GM12891 (cell line): ENCODE results near the gene CHMP4B.
A peak's percentile ranks its signal among the peaks of the same experiment; 100 is the strongest.

ENCODE experiments used
- DNase-seq: peaks from one replicate; pipeline ENCODE4 v3.0.0; 2011; ENCODE audit warnings: low spot score; ENCODE audit not compliant: insufficient read length
- FAIRE-seq: peaks from 2 replicates; lab custom pipeline; 2011; peaks lifted over from hg19 to GRCh38; lab: Jason Lieb, UNC
- PAX5 ChIP-seq: IDR thresholded peaks from 2 replicates; pipeline ENCODE4 v1.6.1; 2011; ENCODE audit warnings: low read length, moderate library complexity, mild to moderate bottlenecking; ENCODE audit not compliant: insufficient read depth, severe bottlenecking
- POLR2A ChIP-seq: IDR thresholded peaks from 2 replicates; pipeline ENCODE4 v1.6.1; 2011; ENCODE audit warnings: low read depth, low read length, control low read depth
- POLR2AphosphoS5 ChIP-seq: IDR thresholded peaks from 2 replicates; pipeline ENCODE4 v1.6.1; 2011; ENCODE audit warnings: low read depth, low read length, control low read depth
- POU2F2 ChIP-seq: IDR thresholded peaks from 2 replicates; pipeline ENCODE4 v1.6.1; 2011; ENCODE audit warnings: low read depth, mild to moderate bottlenecking, control low read depth, low read length, moderate library complexity
- SPI1 ChIP-seq: IDR thresholded peaks from 2 replicates; pipeline ENCODE4 v1.6.1; 2011; ENCODE audit warnings: low read depth, low read length, control low read depth
- TAF1 ChIP-seq: IDR thresholded peaks from 2 replicates; pipeline ENCODE4 v1.6.1; 2011; ENCODE audit warnings: low read depth, low read length, control low read depth

Gene CHMP4B

GRCh38 chr20:33857722-33858563 is 46.8 kb downstream of the CHMP4B start:
- no peak for DNase-seq
- TF ChIP-seq PAX5 (no peak), TAF1 (no peak), POLR2AphosphoS5 (no peak), SPI1 (no peak), POLR2A (no peak), POU2F2 (no peak)
- FAIRE-seq = no peak

GRCh38 chr20:33858666-33859065 is 47.5 kb downstream of the CHMP4B start:
- TF ChIP-seq SPI1 = no peak
- FAIRE-seq (no peak), DNase-seq (no peak)

GRCh38 chr20:33859157-33859695 is 48.1 kb downstream of the CHMP4B start:
- no peak for DNase-seq

GRCh38 chr20:33859751-33860150 is 48.6 kb downstream of the CHMP4B start:
- no peak for TF ChIP-seq SPI1
- TF ChIP-seq POLR2A = no peak
- no peak for TF ChIP-seq TAF1
- DNase-seq (no peak), FAIRE-seq (no peak)

More at GRCh38 chr20:33859157-33859695, 48.1 kb downstream of the CHMP4B start:
- FAIRE-seq = peak; percentile 78
- TF ChIP-seq PAX5 = no peak
- TF ChIP-seq POLR2AphosphoS5 = no peak
- TF ChIP-seq TAF1 = no peak
- TF ChIP-seq SPI1 = no peak
- TF ChIP-seq POLR2A = no peak
- TF ChIP-seq POU2F2 = no peak

GRCh38 chr20:33861458-33861857 is 50.3 kb downstream of the CHMP4B start:
- FAIRE-seq = no peak
- DNase-seq = no peak
- TF ChIP-seq PAX5 = no peak
- no peak for TF ChIP-seq POU2F2
- TF ChIP-seq SPI1 = no peak
- TF ChIP-seq POLR2A = no peak
- no peak for TF ChIP-seq TAF1
- no peak for TF ChIP-seq POLR2AphosphoS5

GRCh38 chr20:33862709-33863403 is 51.7 kb downstream of the CHMP4B start:
- peak; percentile 84 for DNase-seq
- TF ChIP-seq POLR2A (no peak), POLR2AphosphoS5 (no peak), PAX5 (no peak), SPI1 (no peak), TAF1 (no peak), POU2F2 (no peak)
- FAIRE-seq = peak; percentile 82

- DNase-seq = no peak
- peak; percentile 31 for FAIRE-seq
- no peak for TF ChIP-seq POLR2AphosphoS5
- TF ChIP-seq TAF1 = no peak
- no peak for TF ChIP-seq PAX5
- no peak for TF ChIP-seq POLR2A
- no peak for TF ChIP-seq SPI1
- TF ChIP-seq POU2F2 = no peak
Observed at GRCh38 chr20:33863440-33864323, 52.5 kb downstream of the CHMP4B start.

- FAIRE-seq (no peak), DNase-seq (no peak)
- TF ChIP-seq POLR2A = no peak
Observed at GRCh38 chr20:33864324-33864963, 53.3 kb downstream of the CHMP4B start.
